Fibroblast of pulmonary artery (primary cell): ENCODE measurements around the gene IGFBP5.

Experiments
- DNase-seq: peaks from one replicate; pipeline ENCODE4 v3.0.0-alpha.2; 2010; ENCODE audit warnings: low read depth
- H3K4me3 ChIP-seq: replicated peaks from 2 replicates; pipeline ENCODE4 v1.5.1; 2011; ENCODE audit warnings: low read depth, mild to moderate bottlenecking, control low read depth, low read length, moderate library complexity
- CTCF ChIP-seq: IDR thresholded peaks from 2 replicates; pipeline ENCODE4 v1.5.1; 2011; ENCODE audit warnings: mild to moderate bottlenecking, control low read depth, low read length, inconsistent platforms; ENCODE audit errors: missing control alignments

IGFBP5 gene

DNA sequence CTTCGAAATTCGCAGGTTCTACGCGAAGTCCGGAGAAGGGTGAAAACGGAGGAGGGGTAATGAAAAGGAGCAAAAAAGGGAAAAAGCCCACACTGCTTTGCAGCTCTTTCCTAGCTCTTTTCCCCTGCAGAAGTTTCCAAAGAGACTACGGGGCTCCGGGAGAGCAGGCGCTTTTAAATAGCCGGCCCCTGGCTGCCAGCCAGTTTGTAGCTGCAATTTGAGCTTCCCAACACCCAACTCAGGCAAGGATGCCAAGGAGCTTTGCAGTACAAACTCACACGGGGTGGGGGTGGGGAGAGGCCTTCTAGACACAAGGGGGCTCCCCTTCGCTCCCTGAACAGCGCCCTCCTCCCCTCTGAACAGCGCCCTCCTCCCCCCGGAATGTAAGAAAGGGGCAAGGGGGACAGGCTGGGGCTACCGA, at the start of gene IGFBP5:
Gene IGFBP5 (minus strand): TSS at position 149 of the 421 bp plus-strand sequence. CDS start 774 bp downstream, outside the sequence.
- H3K4me3 ChIP-seq, result peak within 1 kb of the TSS; percentile 50
- no peak for TF ChIP-seq CTCF
- peak; percentile 81 for DNase-seq

GRCh38 chr2:216743781-216744180, 48.4 kb upstream of the IGFBP5 start:
- no peak for TF ChIP-seq CTCF
- no peak for DNase-seq
- no peak overlapping the region for H3K4me3 ChIP-seq

- DNase-seq, result no peak
- no peak overlapping the region for H3K4me3 ChIP-seq
- TF ChIP-seq CTCF, result no peak
Observed at GRCh38 chr2:216742411-216742810, 47.1 kb upstream of the IGFBP5 start.

DNA sequence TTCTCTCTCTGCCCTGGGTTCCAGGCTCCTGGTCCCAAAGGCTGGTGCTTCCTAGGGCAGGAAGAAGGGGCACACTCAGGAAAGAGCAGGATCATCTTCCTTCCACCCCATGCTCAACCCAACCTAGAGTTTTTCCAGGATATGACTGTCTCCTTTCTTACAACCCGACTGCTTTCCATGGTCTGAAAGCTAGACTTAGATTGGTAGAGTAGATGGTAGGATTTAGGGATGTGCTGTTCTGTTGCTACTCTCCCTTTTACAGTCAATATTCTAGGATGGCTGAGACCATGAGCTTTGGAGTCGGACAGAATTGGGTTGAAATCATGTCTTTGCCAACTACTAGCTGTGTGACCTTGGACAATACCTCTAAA, 45.9 kb upstream of the IGFBP5 start:
- H3K4me3 ChIP-seq, result no peak overlapping the region
- TF ChIP-seq CTCF, result no peak
- DNase-seq, result no peak

DNA sequence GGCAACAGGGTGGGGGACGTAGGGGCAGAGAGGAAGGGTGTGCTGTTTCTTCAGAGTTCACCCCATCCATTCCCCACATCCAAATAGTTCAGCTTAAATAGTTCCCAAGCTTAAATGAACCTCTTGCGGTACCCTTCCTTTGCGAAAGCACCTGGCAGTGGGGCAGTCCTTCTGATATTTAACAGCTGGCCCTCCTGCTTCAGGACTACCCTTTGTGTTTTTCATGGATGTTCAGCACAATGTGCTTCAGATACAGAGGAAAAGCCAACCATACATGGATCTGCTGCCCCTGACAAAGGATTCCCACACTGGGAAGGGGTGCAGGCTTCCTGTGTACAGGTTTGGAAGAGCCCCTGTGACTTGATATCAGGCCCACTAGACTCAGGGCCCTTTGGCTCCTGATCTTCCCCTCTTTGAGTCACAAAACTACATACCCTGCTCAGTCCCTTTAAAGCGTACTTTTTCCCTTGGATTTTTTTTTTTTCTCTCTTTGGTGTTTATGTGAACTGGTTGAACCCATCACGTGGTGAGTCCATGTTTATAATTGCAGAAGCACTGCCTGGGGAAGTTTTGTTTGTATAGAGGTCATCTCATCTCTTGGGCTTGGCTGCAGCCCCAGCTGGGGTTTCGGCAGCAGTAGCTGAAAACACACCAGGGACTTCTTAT, 45.3 kb upstream of the IGFBP5 start:
- DNase-seq, result no peak
- TF ChIP-seq CTCF, result no peak
- no peak overlapping the region for H3K4me3 ChIP-seq

DNA sequence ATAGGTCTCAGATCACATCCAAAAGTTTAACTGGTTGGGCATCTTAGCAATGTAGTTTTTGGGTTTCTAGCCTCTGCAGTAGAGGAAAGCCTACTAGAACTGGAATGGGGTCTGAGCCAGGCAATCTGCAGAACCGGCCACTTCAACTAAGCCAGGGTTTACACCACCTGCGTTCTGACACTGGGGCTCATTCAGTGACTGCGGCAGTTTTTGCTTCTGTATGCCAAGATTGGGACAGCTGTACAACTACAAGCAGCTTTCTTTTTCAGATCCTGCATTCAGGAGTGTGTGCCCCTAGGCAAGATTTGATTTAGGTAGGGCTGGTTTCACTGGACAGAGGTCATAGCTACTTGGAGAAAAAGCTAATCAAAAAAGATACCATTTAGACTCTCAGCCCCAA, 43.7 kb upstream of the IGFBP5 start:
- no peak for TF ChIP-seq CTCF
- no peak overlapping the region for H3K4me3 ChIP-seq
- no peak for DNase-seq

GRCh38 chr2:216737676-216738075, 42.3 kb upstream of the IGFBP5 start:
- no peak for TF ChIP-seq CTCF
- no peak overlapping the region for H3K4me3 ChIP-seq
- DNase-seq, result no peak
